HepG2 (cell line): ENCODE results near the gene TEX55. TPM values are rescaled to one million over a fixed set of nuclear protein-coding genes. Genes with fewer than 3 reads are reported as not detected.

Experiments
- ATAC-seq: fragments of 200-7000 bp; cut with Tn5 transposase; 3 replicates; pipeline ENCODE4 v1.9.1; 2020; ENCODE audit warnings: mild to moderate bottlenecking, moderate library complexity
- BruUV-seq: library from RNA; stranded (reverse); fragments of 400-500 nt; replicated peaks from 2 replicates; lab custom pipeline; 2021; lab: Mats Ljungman, UMichigan
- CTCF ChIA-PET: fragments of 300-600 bp; formaldehyde crosslinking; extraction: SDS; loops from one replicate; lab custom pipeline; 2021; ENCODE audit warnings: low total read pairs, inconsistent platforms, low intra/inter-chr PET ratio; lab: Yijun Ruan, JAX
- POLR2A ChIA-PET: fragments of 350-600 bp; sonication (Branson Sonifier 250); formaldehyde crosslinking; loops from one replicate; lab custom pipeline; 2020; ENCODE audit warnings: antibody characterized with exemption, inconsistent platforms; lab: Yijun Ruan, JAX
- DNase-seq: peaks from one replicate; pipeline ENCODE4 v3.0.0-alpha.2; 2015; ENCODE audit warnings: low spot score
- FAIRE-seq: peaks from 3 replicates; lab custom pipeline; 2011; peaks lifted over from hg19 to GRCh38; lab: Jason Lieb, UNC
- H2AFZ ChIP-seq: one replicate; pipeline ENCODE4 v1.6.1; 2011; ENCODE audit warnings: low read length, inconsistent platforms
- H3K27ac ChIP-seq: fragments of 300-600 bp; 3 replicates; pipeline ENCODE4 v1.8.0; 2011; ENCODE audit warnings: mixed run types, mild to moderate bottlenecking, mixed read lengths, low read length, inconsistent platforms; ENCODE audit not compliant: insufficient read depth; ENCODE audit errors: extremely low read length
- H3K27me3 ChIP-seq, 2 experiments: fragments of 200-600 bp in 1 of 2; 2 replicates in 1 of 2; 3 replicates in 1 of 2; pipeline versions ENCODE4 v1.6.0 to v1.8.0; 2011; ENCODE audit warnings: low read length in 2 of 2, mild to moderate bottlenecking in 2 of 2, moderate library complexity in 2 of 2, inconsistent platforms in 1 of 2; ENCODE audit not compliant: insufficient read depth in 2 of 2, control insufficient read depth in 1 of 2
- H3K36me3 ChIP-seq, 2 experiments: fragments of 200-600 bp in 1 of 2; replicated peaks in 1 of 2; 2 replicates in 1 of 2; 3 replicates in 1 of 2; pipeline versions ENCODE4 v1.5.1 to v1.8.0; 2011; ENCODE audit warnings: low read length in 2 of 2, inconsistent platforms in 1 of 2; ENCODE audit not compliant: insufficient read depth in 2 of 2, control insufficient read depth in 1 of 2
- H3K4me1 ChIP-seq: 2 replicates; pipeline ENCODE4 v1.5.1; 2012; ENCODE audit warnings: low read length, inconsistent platforms; ENCODE audit not compliant: insufficient read depth
- H3K4me2 ChIP-seq: 2 replicates; pipeline ENCODE4 v1.6.0; 2011; ENCODE audit warnings: low read depth, low read length, inconsistent platforms
- H3K4me3 ChIP-seq, 3 experiments: fragments of 200-600 bp in 1 of 3; sonication (generic), shearing (Covaris generic) in 1 of 3; replicated peaks in 1 of 3; 2 replicates each; pipeline ENCODE4 v1.5.1; 2011 to 2016; ENCODE audit warnings: low read length in 3 of 3, inconsistent platforms in 2 of 3, low read depth in 2 of 3, mild to moderate bottlenecking in 2 of 3, control low read depth in 1 of 3, mixed read lengths in 1 of 3; ENCODE audit not compliant: insufficient read depth in 1 of 3
- H3K79me2 ChIP-seq: one replicate; pipeline ENCODE4 v1.6.1; 2011; ENCODE audit warnings: low read length, inconsistent platforms; ENCODE audit not compliant: insufficient read depth
- H3K9ac ChIP-seq: 2 replicates; pipeline ENCODE4 v1.6.0; 2011; ENCODE audit warnings: mild to moderate bottlenecking, low read depth, low read length, inconsistent platforms; ENCODE audit not compliant: insufficient read depth
- H3K9me3 ChIP-seq: 2 replicates; pipeline ENCODE4 v1.5.1; 2012; ENCODE audit warnings: mild to moderate bottlenecking, low read length
- H4K20me1 ChIP-seq: 2 replicates; pipeline ENCODE4 v1.6.0; 2011; ENCODE audit warnings: inconsistent platforms, mild to moderate bottlenecking, low read length, moderate library complexity; ENCODE audit not compliant: insufficient read depth
- ELF3 ChIP-seq: IDR thresholded peaks from 2 replicates; pipeline ENCODE4 v1.6.1; 2016; ENCODE audit warnings: missing genetic modification reagents, missing compliant biosample characterization
- FOXA1 ChIP-seq, 2 experiments: fragments of 450-650 bp in 1 of 2; sonication (generic) in 1 of 2; formaldehyde crosslinking in 1 of 2; IDR thresholded peaks; 2 replicates each; pipeline versions ENCODE4 v1.4.0 to v1.6.1; 2016 to 2020; ENCODE audit warnings: missing genetic modification reagents in 1 of 2
- FOXK1 ChIP-seq: sonication (generic); formaldehyde crosslinking; IDR thresholded peaks from 2 replicates; pipeline ENCODE4 v1.4.0; 2020; ENCODE audit warnings: low read depth, missing genetic modification reagents, borderline replicate concordance
- JARID2 ChIP-seq: sonication (generic); formaldehyde crosslinking; IDR thresholded peaks from 2 replicates; pipeline ENCODE4 v1.8.1; 2023; ENCODE audit warnings: missing genetic modification reagents, inconsistent platforms; ENCODE audit not compliant: insufficient replicate concordance
- KLF6 ChIP-seq: IDR thresholded peaks from 2 replicates; pipeline ENCODE4 v1.8.0; 2016; ENCODE audit warnings: missing biosample characterization, missing genetic modification reagents
- MBNL3 ChIP-seq: fragments of 250-450 bp; sonication (Bioruptor Pico); conservative IDR thresholded peaks from 2 replicates; pipeline ENCODE4 v1.8.0; 2022; ENCODE audit warnings: mild to moderate bottlenecking, inconsistent platforms
- MNT ChIP-seq: fragments of 450-650 bp; IDR thresholded peaks from 2 replicates; pipeline ENCODE4 v1.6.1; 2016
- MXD1 ChIP-seq: sonication (generic); formaldehyde crosslinking; IDR thresholded peaks from 2 replicates; pipeline ENCODE4 v1.4.0; 2020; ENCODE audit warnings: mild to moderate bottlenecking, missing genetic modification reagents
- NRL ChIP-seq: sonication (generic); formaldehyde crosslinking; IDR thresholded peaks from 2 replicates; pipeline ENCODE4 v1.5.0; 2020; ENCODE audit warnings: missing genetic modification reagents, mild to moderate bottlenecking, moderate library complexity, borderline replicate concordance
- ZNF225 ChIP-seq: sonication (generic); formaldehyde crosslinking; IDR thresholded peaks from 2 replicates; pipeline ENCODE4 v1.4.0; 2020; ENCODE audit warnings: mild to moderate bottlenecking, missing genetic modification reagents
- ZNF558 ChIP-seq: sonication (generic); formaldehyde crosslinking; IDR thresholded peaks from 2 replicates; pipeline ENCODE4 v1.9.0; 2022; ENCODE audit warnings: mild to moderate bottlenecking, missing genetic modification reagents, borderline replicate concordance
- ZNF576 ChIP-seq: sonication (generic); formaldehyde crosslinking; IDR thresholded peaks from 2 replicates; pipeline ENCODE4 v1.4.0; 2020; ENCODE audit warnings: mild to moderate bottlenecking, missing genetic modification reagents
- WGBS: methylation state at CpG from one replicate; pipeline ENCODE4 v1.1.6; 2017; ENCODE audit warnings: low lambda C conversion rate; 5-methylcytosine and 5-hydroxymethylcytosine counted together
- in situ Hi-C: cut with HindIII; loops from 2 replicates; pipeline ENCODE4 v1.10.0; 2017; ENCODE audit warnings: low pct_unique_long_range_greater_than_20kb; ENCODE audit not compliant: extremely low pct_ligation_motif_present
- intact Hi-C: fragments of 100-400 bp; cut with micrococcal nuclease; formaldehyde crosslinking; loops from one replicate; pipeline ENCODE4 v1.10.0; 2022; ENCODE audit not compliant: unreplicated experiment
- polyA plus RNA-seq, 8 experiments: library from polyadenylated mRNA; depleted of rRNA in 3 of 8; stranded (reverse) in 7 of 8; unstranded in 1 of 8; fragments of >200 nt; fragmentation: Illumina TruSeq in 4 of 8; extraction: Trizol in 4 of 8; gene quantifications; 2 replicates each; pipeline versions ENCODE4 v1.2.1 to v1.2.3, GENCODE V29; 2011 to 2016; ENCODE audit warnings: low read depth in 4 of 8, missing spikeins in 1 of 8, mixed read lengths in 1 of 8; ENCODE audit not compliant: insufficient read depth in 1 of 8
- total RNA-seq, 5 experiments: library from RNA; depleted of rRNA; stranded (reverse); fragments of >200 nt; fragmentation: Illumina TruSeq; extraction: Trizol; gene quantifications; 2 replicates each; pipeline ENCODE4 v1.2.3, GENCODE V29; 2016; ENCODE audit warnings: low read depth in 1 of 5
- TF ChIP-seq, protein P1 (sequence below): sonication (generic); formaldehyde crosslinking; IDR thresholded peaks from 2 replicates; pipeline ENCODE4 v1.5.0; 2020; ENCODE audit warnings: mild to moderate bottlenecking, missing genetic modification reagents, borderline replicate concordance

The TEX55 gene
- total and polyA plus RNA-seq, 2 of the 13 experiments (the other 11 are each of a cell fraction or from before 2014, with no cell fraction given) = not detected

DNA sequence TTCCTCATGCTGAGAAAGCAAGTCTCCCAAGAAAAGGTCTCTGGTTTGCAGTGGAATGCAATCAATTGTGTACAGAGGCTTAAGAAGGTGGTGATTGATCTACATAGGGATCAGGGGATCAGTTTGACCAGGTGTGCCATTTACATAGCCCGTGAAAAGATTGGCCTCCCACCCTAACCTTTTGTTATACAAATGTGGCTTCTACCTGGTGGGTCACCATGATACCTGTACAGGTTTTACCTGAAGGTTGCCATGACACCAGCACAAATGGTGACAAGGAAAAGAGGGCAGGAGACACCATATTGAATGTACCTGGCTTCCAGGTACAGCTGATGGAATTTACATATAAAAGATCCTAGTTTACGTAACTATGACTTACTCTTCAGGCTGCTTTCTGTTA is 25.5 kb upstream of the TEX55 start:
- CTCF ChIA-PET = no interaction called here
- TF ChIP-seq MXD1 (CRISPR knock-in tag) = no peak
- no peak for TF ChIP-seq NRL (CRISPR knock-in tag)
- TF ChIP-seq KLF6 (CRISPR knock-in tag) = no peak
- TF ChIP-seq, protein P1, sequence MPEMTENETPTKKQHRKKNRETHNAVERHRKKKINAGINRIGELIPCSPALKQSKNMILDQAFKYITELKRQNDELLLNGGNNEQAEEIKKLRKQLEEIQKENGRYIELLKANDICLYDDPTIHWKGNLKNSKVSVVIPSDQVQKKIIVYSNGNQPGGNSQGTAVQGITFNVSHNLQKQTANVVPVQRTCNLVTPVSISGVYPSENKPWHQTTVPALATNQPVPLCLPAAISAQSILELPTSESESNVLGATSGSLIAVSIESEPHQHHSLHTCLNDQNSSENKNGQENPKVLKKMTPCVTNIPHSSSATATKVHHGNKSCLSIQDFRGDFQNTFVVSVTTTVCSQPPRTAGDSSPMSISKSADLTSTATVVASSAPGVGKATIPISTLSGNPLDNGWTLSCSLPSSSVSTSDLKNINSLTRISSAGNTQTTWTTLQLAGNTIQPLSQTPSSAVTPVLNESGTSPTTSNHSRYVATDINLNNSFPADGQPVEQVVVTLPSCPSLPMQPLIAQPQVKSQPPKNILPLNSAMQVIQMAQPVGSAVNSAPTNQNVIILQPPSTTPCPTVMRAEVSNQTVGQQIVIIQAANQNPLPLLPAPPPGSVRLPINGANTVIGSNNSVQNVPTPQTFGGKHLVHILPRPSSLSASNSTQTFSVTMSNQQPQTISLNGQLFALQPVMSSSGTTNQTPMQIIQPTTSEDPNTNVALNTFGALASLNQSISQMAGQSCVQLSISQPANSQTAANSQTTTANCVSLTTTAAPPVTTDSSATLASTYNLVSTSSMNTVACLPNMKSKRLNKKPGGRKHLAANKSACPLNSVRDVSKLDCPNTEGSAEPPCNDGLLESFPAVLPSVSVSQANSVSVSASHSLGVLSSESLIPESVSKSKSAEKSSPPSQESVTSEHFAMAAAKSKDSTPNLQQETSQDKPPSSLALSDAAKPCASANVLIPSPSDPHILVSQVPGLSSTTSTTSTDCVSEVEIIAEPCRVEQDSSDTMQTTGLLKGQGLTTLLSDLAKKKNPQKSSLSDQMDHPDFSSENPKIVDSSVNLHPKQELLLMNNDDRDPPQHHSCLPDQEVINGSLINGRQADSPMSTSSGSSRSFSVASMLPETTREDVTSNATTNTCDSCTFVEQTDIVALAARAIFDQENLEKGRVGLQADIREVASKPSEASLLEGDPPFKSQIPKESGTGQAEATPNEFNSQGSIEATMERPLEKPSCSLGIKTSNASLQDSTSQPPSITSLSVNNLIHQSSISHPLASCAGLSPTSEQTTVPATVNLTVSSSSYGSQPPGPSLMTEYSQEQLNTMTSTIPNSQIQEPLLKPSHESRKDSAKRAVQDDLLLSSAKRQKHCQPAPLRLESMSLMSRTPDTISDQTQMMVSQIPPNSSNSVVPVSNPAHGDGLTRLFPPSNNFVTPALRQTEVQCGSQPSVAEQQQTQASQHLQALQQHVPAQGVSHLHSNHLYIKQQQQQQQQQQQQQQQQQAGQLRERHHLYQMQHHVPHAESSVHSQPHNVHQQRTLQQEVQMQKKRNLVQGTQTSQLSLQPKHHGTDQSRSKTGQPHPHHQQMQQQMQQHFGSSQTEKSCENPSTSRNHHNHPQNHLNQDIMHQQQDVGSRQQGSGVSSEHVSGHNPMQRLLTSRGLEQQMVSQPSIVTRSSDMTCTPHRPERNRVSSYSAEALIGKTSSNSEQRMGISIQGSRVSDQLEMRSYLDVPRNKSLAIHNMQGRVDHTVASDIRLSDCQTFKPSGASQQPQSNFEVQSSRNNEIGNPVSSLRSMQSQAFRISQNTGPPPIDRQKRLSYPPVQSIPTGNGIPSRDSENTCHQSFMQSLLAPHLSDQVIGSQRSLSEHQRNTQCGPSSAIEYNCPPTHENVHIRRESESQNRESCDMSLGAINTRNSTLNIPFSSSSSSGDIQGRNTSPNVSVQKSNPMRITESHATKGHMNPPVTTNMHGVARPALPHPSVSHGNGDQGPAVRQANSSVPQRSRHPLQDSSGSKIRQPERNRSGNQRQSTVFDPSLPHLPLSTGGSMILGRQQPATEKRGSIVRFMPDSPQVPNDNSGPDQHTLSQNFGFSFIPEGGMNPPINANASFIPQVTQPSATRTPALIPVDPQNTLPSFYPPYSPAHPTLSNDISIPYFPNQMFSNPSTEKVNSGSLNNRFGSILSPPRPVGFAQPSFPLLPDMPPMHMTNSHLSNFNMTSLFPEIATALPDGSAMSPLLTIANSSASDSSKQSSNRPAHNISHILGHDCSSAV (CRISPR knock-in tag) = no peak
- TF ChIP-seq JARID2 (CRISPR knock-in tag) = no peak
- no peak for TF ChIP-seq MNT
- no peak for TF ChIP-seq ZNF225 (CRISPR knock-in tag)
- no peak for TF ChIP-seq ZNF576
- no peak for TF ChIP-seq FOXA1 (IDR thresholded peaks at IDR 0.05)
- TF ChIP-seq FOXA1 (CRISPR knock-in tag; IDR thresholded peaks at IDR 0.05) = no peak
- no peak for TF ChIP-seq ELF3 (CRISPR knock-in tag)
- TF ChIP-seq FOXK1 (CRISPR knock-in tag) = no peak
- no peak for TF ChIP-seq MBNL3 (CRISPR knock-in tag)
- no peak for TF ChIP-seq ZNF558 (CRISPR knock-in tag)

More for the DNA sequence above, 25.5 kb upstream of the TEX55 start:
- peaks cover 40% of the 10 kb centered on the region; the same call in 1 of the 2 replicates for H3K9me3 ChIP-seq
- no peak overlapping the region for H3K4me3 ChIP-seq
- FAIRE-seq (no peak), ATAC-seq (no peak), DNase-seq (no peak)
- POLR2A ChIA-PET = no interaction called here
- in situ Hi-C loops (no loop called here), intact Hi-C loops (no loop called here)
- H3K79me2 ChIP-seq = no peaks in the 10 kb centered on the region
- no peak overlapping the region for H3K9ac ChIP-seq
- H3K4me2 ChIP-seq = no peak overlapping the region
- H3K36me3 ChIP-seq = no peaks in the 10 kb centered on the region
- BruUV-seq = no TSS peak
- H3K27ac ChIP-seq = no peak overlapping the region
- 40% methylated on average over 2 of the region's 2 CpGs for WGBS
- H2AFZ ChIP-seq = no peak overlapping the region
- no peaks in the 10 kb centered on the region for H4K20me1 ChIP-seq
- H3K27me3 ChIP-seq = no peaks in the 10 kb centered on the region
- no peaks in the 10 kb centered on the region for H3K4me1 ChIP-seq
